BE2C (cell line): Measurements from ENCODE around the gene PPAN.
A peak's percentile ranks its signal among the peaks of the same experiment; 100 is the strongest.

Experiments used
- DNase-seq: peaks from one replicate; pipeline ENCODE4 v3.0.0-alpha.2; 2020
- H3K27me3 ChIP-seq: fragments of 250-450 bp; sonication (Bioruptor Pico); 2 replicates; pipeline ENCODE4 v1.5.1; 2020; ENCODE audit warnings: mild to moderate bottlenecking
- H3K36me3 ChIP-seq: fragments of 250-450 bp; sonication (Bioruptor Pico); 2 replicates; pipeline ENCODE4 v1.5.1; 2020; ENCODE audit warnings: mild to moderate bottlenecking
- H3K4me1 ChIP-seq: fragments of 250-450 bp; sonication (Bioruptor Pico); 2 replicates; pipeline ENCODE4 v1.5.1; 2020
- H3K4me3 ChIP-seq: 2 replicates; pipeline ENCODE4 v1.5.1; 2011; ENCODE audit warnings: low read depth, low read length
- H3K9me3 ChIP-seq: fragments of 250-450 bp; sonication (Bioruptor Pico); 2 replicates; pipeline ENCODE4 v1.5.1; 2020
- TF ChIP-seq, protein P1 (sequence below): IDR thresholded peaks from 2 replicates; pipeline ENCODE4 v1.5.1; 2012; ENCODE audit warnings: mild to moderate bottlenecking, low read depth, low read length

Gene PPAN

DNA sequence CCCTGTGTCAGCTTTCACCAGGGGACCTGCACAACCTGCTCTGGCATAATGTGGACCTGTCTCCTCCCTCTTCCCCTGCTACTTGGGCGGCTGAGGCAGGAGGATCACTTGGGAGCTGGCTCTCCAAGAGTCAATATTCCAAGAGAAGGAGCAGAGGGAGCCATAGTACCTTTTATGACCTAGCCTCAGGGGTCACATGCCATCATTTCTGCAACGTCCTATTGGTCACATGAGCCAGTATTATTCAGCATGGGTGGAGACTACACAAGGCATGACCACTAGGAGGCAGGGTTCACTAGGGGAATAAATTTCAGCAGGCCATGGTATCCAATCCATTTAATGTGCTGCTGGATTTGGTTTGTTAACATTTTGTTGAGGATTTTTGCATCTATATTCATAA, 32.0 kb upstream of the PPAN start:
- H3K4me3 ChIP-seq: no peak overlapping the region
- peak; percentile 38 for DNase-seq
- TF ChIP-seq, protein P1, sequence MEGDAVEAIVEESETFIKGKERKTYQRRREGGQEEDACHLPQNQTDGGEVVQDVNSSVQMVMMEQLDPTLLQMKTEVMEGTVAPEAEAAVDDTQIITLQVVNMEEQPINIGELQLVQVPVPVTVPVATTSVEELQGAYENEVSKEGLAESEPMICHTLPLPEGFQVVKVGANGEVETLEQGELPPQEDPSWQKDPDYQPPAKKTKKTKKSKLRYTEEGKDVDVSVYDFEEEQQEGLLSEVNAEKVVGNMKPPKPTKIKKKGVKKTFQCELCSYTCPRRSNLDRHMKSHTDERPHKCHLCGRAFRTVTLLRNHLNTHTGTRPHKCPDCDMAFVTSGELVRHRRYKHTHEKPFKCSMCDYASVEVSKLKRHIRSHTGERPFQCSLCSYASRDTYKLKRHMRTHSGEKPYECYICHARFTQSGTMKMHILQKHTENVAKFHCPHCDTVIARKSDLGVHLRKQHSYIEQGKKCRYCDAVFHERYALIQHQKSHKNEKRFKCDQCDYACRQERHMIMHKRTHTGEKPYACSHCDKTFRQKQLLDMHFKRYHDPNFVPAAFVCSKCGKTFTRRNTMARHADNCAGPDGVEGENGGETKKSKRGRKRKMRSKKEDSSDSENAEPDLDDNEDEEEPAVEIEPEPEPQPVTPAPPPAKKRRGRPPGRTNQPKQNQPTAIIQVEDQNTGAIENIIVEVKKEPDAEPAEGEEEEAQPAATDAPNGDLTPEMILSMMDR: peak; percentile 48
- H3K27me3 ChIP-seq: peaks cover 9% of the 10 kb centered on the region
- no peaks in the 10 kb centered on the region for H3K4me1 ChIP-seq
- H3K36me3 ChIP-seq: no peaks in the 10 kb centered on the region
- H3K9me3 ChIP-seq: peaks cover 5% of the 10 kb centered on the region; the same call in 1 of the 2 replicates

DNA sequence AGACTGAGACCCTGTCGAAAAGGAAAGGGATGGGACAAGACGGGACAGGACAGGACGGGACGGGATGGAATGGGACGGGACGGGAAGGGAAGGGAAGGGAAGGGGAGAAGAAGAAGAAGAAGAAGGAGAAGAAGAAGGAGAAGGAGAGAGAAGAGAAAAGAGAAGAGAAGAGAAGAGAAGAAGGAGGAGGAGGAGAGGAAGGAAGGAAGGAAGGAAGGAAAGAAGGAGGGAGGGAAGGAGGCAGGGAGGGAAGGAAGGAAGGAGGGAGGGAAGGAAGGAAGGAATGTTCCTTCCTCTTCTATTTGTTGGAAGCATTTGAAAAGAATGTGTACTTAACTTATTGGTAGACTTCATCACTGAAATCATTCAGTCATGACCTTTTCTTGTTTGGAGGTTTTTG, 29.6 kb upstream of the PPAN start:
- peaks cover 17% of the 10 kb centered on the region for H3K27me3 ChIP-seq
- no peak for DNase-seq
- peaks cover 5% of the 10 kb centered on the region; the same call in 1 of the 2 replicates for H3K9me3 ChIP-seq
- H3K4me1 ChIP-seq: no peaks in the 10 kb centered on the region
- no peaks in the 10 kb centered on the region for H3K36me3 ChIP-seq
- TF ChIP-seq, protein P1: no peak
- H3K4me3 ChIP-seq: no peak overlapping the region

DNA sequence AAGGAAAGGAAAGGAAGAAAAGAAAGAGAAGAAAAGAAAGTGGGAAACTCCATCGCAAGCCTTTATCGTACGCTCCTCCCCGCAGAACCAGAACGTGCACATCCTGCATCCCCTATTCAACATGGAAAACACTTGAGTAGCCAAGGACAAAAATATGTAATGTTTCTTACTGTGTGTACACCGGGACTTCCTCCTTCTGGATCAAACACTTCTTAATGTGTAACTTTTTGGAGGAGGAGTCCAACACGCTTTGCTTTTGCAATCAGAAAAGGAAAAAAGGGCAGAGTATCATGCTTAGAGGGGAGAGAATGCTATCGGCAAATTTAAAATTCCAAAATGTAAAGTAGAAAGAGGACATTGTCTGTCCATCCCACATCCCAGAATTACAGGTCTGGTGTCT, 27.8 kb upstream of the PPAN start:
- Histone ChIP-seq H3K4me1 (no peaks in the 10 kb centered on the region), H3K4me3 (no peak overlapping the region), H3K27me3 (peaks cover 24% of the 10 kb centered on the region), H3K9me3 (peaks cover 5% of the 10 kb centered on the region; the same call in 1 of the 2 replicates), H3K36me3 (no peaks in the 10 kb centered on the region)
- TF ChIP-seq, protein P1: no peak
- DNase-seq: no peak

DNA sequence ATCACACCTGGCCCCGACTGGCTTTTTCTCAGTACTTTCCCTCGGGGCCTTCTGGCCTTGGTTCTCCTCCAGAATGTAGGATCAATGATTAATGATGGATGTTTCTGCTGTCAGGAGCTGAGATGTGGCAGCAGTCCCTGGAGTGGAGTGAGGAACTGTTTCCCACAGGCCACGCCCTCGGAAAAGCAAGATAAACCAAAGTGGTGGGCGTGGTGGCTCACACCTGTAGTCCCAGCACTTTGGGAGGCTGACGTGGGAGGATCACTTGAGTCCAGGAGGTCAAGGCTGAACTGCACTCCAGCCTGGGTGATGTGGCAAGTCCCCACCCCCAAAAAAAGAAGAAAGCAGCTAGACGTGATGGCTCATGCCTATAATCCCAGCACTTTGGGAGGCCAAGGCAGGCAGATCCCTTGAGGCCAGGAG, 27.1 kb upstream of the PPAN start:
- no peaks in the 10 kb centered on the region for H3K36me3 ChIP-seq
- peaks cover 28% of the 10 kb centered on the region for H3K27me3 ChIP-seq
- H3K9me3 ChIP-seq: peaks cover 3% of the 10 kb centered on the region; the same call in 1 of the 2 replicates
- no peaks in the 10 kb centered on the region for H3K4me1 ChIP-seq
- DNase-seq: no peak
- TF ChIP-seq, protein P1: no peak
- H3K4me3 ChIP-seq: no peak overlapping the region

DNA sequence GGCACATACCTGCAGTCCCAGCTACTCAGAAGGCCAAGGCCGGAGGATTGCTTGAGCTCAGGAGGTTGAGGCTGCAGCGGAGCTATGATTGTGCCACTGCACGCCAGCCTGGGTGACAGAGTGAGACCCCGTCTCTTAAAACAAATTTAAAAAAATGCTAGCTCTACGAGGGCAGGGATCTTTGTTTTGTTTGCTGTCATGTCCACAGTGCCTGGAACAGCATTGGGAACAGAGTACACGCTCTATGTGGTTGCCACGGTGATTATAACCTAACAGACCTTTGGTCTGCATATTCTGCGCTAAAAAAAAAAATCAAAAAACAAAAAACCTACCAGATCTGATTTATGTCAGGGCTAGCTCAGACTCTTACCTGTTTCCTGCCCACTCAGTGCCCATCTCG, 22.3 kb upstream of the PPAN start:
- peaks cover 39% of the 10 kb centered on the region for H3K27me3 ChIP-seq
- H3K36me3 ChIP-seq: no peaks in the 10 kb centered on the region
- H3K4me1 ChIP-seq: no peaks in the 10 kb centered on the region
- H3K4me3 ChIP-seq: no peak overlapping the region
- no peaks in the 10 kb centered on the region for H3K9me3 ChIP-seq
- DNase-seq: no peak
- TF ChIP-seq, protein P1: no peak

DNA sequence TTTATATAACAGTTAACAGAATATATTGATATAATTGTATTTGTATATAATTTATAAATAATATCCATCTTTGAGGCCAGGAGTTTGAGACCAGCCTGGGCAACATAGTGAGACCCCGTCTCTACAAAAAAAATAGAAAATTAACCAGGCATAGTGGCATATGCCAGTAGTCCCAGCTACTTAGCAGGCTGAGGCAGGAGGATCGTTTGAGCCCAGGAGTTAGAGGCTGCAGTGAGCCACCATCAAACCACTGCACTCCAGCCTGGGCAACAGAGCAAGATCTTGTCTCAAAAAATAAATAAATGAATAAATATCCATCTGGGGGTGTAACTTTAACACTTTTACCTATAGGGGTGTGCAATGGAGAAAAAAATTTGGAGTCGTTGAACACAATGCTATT, 21.4 kb upstream of the PPAN start:
- no peak for DNase-seq
- H3K4me1 ChIP-seq: no peaks in the 10 kb centered on the region

More for the DNA sequence above, 21.4 kb upstream of the PPAN start:
- TF ChIP-seq, protein P1: no peak
- H3K4me3 ChIP-seq: no peak overlapping the region
- no peaks in the 10 kb centered on the region for H3K36me3 ChIP-seq
- no peaks in the 10 kb centered on the region for H3K9me3 ChIP-seq
- peaks cover 36% of the 10 kb centered on the region for H3K27me3 ChIP-seq
